GM23338 (cell line): ENCODE results near the gene PLIN5. TPM values are rescaled to one million over a fixed set of nuclear protein-coding genes. Genes with fewer than 3 reads are reported as not detected.

ENCODE experiments used
- ATAC-seq: fragments of 200-7000 bp; cut with Tn5 transposase; 3 replicates; pipeline ENCODE4 v1.9.1; 2020
- DNase-seq: peaks from one replicate; pipeline ENCODE4 v3.0.0-alpha.2; 2015; ENCODE audit warnings: low spot score
- H2AFZ ChIP-seq: fragments of 200-600 bp; sonication (generic); 2 replicates; pipeline ENCODE4 v1.8.0; 2016; ENCODE audit warnings: antibody characterized with exemption, mild to moderate bottlenecking, moderate library complexity
- H3F3A ChIP-seq: fragments of 200-600 bp; sonication (generic); replicated peaks from 2 replicates; pipeline ENCODE4 v1.8.0; 2017; ENCODE audit warnings: antibody characterized with exemption, mixed run types, low read depth
- H3K27ac ChIP-seq: fragments of 200-600 bp; sonication (generic); 2 replicates; pipeline ENCODE4 v1.6.1; 2016; ENCODE audit warnings: low read depth
- H3K27me3 ChIP-seq: fragments of 200-600 bp; sonication (generic); 2 replicates; pipeline ENCODE4 v1.8.0; 2016; ENCODE audit warnings: mild to moderate bottlenecking, mixed run types, moderate library complexity; ENCODE audit not compliant: insufficient read depth
- H3K36me3 ChIP-seq: fragments of 200-600 bp; sonication (generic); 2 replicates; pipeline ENCODE4 v1.8.0; 2016; ENCODE audit warnings: mild to moderate bottlenecking; ENCODE audit not compliant: insufficient read depth
- H3K4me1 ChIP-seq: fragments of 200-600 bp; sonication (generic); 2 replicates; pipeline ENCODE4 v1.8.0; 2016; ENCODE audit warnings: mild to moderate bottlenecking, moderate library complexity; ENCODE audit not compliant: insufficient read depth
- H3K4me2 ChIP-seq: fragments of 200-600 bp; sonication (generic); 2 replicates; pipeline ENCODE4 v1.7.1; 2017; ENCODE audit warnings: mixed run types
- H3K4me3 ChIP-seq: fragments of 200-600 bp; sonication (generic); 2 replicates; pipeline ENCODE4 v1.6.1; 2016; ENCODE audit warnings: mixed run types
- H3K79me2 ChIP-seq: fragments of 200-600 bp; sonication (generic); replicated peaks from 2 replicates; pipeline ENCODE4 v1.8.0; 2017; ENCODE audit warnings: mild to moderate bottlenecking; ENCODE audit not compliant: insufficient read depth
- H3K9me2 ChIP-seq: fragments of 200-600 bp; sonication (generic); 2 replicates; pipeline ENCODE4 v1.8.0; 2017; ENCODE audit not compliant: insufficient read depth
- H4K20me1 ChIP-seq: fragments of 200-600 bp; sonication (generic); replicated peaks from 2 replicates; pipeline ENCODE4 v1.8.0; 2017; ENCODE audit warnings: mild to moderate bottlenecking; ENCODE audit not compliant: insufficient read depth
- H3K27ac Mint-ChIP-seq: 2 replicates; pipeline ENCODE4 v1.8.0; 2020; ENCODE audit warnings: inconsistent platforms, mild to moderate bottlenecking, moderate library complexity, mixed read lengths
- H3K27me3 Mint-ChIP-seq: 3 replicates; pipeline ENCODE4 v1.8.0; 2022; ENCODE audit warnings: low read depth, mild to moderate bottlenecking, moderate library complexity, mixed read lengths, inconsistent platforms; ENCODE audit not compliant: insufficient read depth, poor library complexity
- H3K36me3 Mint-ChIP-seq: 3 replicates; pipeline ENCODE4 v1.8.0; 2021; ENCODE audit warnings: low read depth, mild to moderate bottlenecking, inconsistent platforms, moderate library complexity, mixed read lengths
- H3K4me1 Mint-ChIP-seq: 3 replicates; pipeline ENCODE4 v1.8.0; 2020; ENCODE audit warnings: mild to moderate bottlenecking, inconsistent platforms, mixed read lengths
- H3K4me3 Mint-ChIP-seq: 3 replicates; pipeline ENCODE4 v1.8.0; 2021; ENCODE audit warnings: moderate library complexity, mild to moderate bottlenecking, inconsistent platforms, mixed read lengths
- H3K9me3 Mint-ChIP-seq: 3 replicates; pipeline ENCODE4 v1.8.0; 2020; ENCODE audit warnings: moderate library complexity, mild to moderate bottlenecking, inconsistent platforms, mixed read lengths
- CREB1 ChIP-seq: fragments of 250-450 bp; sonication (Bioruptor Pico); IDR thresholded peaks from 2 replicates; pipeline ENCODE4 v1.5.0; 2020; ENCODE audit warnings: low read depth, mild to moderate bottlenecking, moderate library complexity
- CTCF ChIP-seq, 2 experiments: fragments of 200-600 bp in 1 of 2; sonication (generic) in 1 of 2; conservative IDR thresholded peaks; 2 replicates each; pipeline versions ENCODE4 v1.5.1 to v1.6.1; 2016 to 2017; ENCODE audit warnings: antibody characterized with exemption in 2 of 2, low read depth in 2 of 2, mild to moderate bottlenecking in 2 of 2, moderate library complexity in 1 of 2
- EZH2 ChIP-seq: fragments of 200-600 bp; sonication (generic); IDR thresholded peaks from one replicate; pipeline ENCODE4 v1.8.0; 2017; ENCODE audit warnings: antibody characterized with exemption, mild to moderate bottlenecking, low read depth; ENCODE audit not compliant: unreplicated experiment
- EZH2phosphoT487 ChIP-seq: fragments of 200-600 bp; sonication (generic); IDR thresholded peaks from one replicate; pipeline ENCODE4 v1.8.1; 2018; ENCODE audit warnings: antibody characterized with exemption; ENCODE audit not compliant: unreplicated experiment
- JUNB ChIP-seq: IDR thresholded peaks from one replicate; pipeline ENCODE4 v1.6.1; 2016; ENCODE audit warnings: antibody characterized with exemption; ENCODE audit not compliant: unreplicated experiment
- NANOG ChIP-seq: IDR thresholded peaks from 2 replicates; pipeline ENCODE4 v1.6.1; 2016; ENCODE audit warnings: antibody characterized with exemption, borderline replicate concordance
- POLR2AphosphoS5 ChIP-seq: IDR thresholded peaks from 2 replicates; pipeline ENCODE4 v1.6.1; 2016; ENCODE audit warnings: antibody characterized with exemption, low read depth
- ZNF114 ChIP-seq: fragments of 250-450 bp; sonication (Bioruptor Pico); IDR thresholded peaks from 2 replicates; pipeline ENCODE4 v1.5.0; 2020; ENCODE audit warnings: mild to moderate bottlenecking, moderate library complexity
- polyA plus RNA-seq: library from polyadenylated mRNA; unstranded; fragments of >200 nt; fragmentation: Nextera tagmentation; extraction: Ambion mirVana; gene quantifications from 2 replicates; pipeline ENCODE4 v1.2.1, GENCODE V29; 2016
- total RNA-seq: library from RNA; depleted of rRNA; stranded (reverse); fragments of >200 nt; shearing (Covaris generic); gene quantifications from 2 replicates; pipeline ENCODE4 v1.2.3, GENCODE V29; 2014
- TF ChIP-seq, protein P1 (sequence below): fragments of 250-450 bp; sonication (Bioruptor Pico); IDR thresholded peaks from 2 replicates; pipeline ENCODE4 v1.5.0; 2020; ENCODE audit warnings: mild to moderate bottlenecking, moderate library complexity
- TF ChIP-seq, protein P2 (sequence below): IDR thresholded peaks from one replicate; pipeline ENCODE4 v1.6.1; 2018; ENCODE audit warnings: antibody characterized with exemption; ENCODE audit not compliant: unreplicated experiment
- TF ChIP-seq, protein P3 (sequence below): IDR thresholded peaks from 2 replicates; pipeline ENCODE4 v1.6.1; 2016; ENCODE audit warnings: antibody characterized with exemption

Gene PLIN5
- total and polyA plus RNA-seq, 2 experiments from 2014 or later, result 1.9 to 3.5 TPM

DNA sequence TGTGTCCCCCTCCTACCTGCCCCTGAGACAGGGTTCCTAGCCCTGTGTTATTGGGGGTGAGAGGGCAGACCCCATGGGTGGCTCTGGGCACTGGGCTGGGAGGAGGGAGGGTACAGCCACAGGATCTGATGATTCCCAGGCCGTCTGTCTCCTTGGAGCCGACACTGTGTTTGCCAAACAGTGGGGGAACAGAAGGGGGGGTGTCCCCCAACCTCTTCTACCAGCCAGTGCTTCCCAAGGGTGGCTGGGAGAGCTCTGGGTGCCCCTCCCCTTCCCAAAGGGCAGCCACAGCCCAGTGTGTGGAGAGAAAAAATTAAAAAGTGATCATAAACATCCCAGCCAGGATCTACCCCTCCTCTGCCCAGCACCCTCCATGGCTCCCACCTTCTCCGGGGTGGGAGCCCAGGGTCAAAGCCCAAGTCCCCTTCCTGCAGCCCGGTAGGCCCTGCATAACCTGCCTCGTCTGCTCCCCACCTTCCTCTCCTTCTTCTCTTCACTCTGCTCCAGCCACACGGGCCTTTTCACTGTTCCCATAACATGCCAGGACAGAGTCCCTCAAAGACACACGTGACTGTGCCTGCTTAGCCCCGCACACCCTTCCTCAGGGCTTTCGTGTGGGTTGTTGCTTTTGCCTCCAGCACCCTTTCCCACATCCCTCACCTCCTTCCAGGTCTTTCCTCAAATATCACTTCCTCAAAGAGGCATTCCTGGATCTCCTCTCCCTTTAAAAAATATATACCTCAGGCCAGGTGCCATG is 15.3 kb downstream of the PLIN5 start:
- H2AFZ ChIP-seq, result no peak overlapping the region
- peaks cover 21% of the 10 kb centered on the region; the same call in 1 of the 2 replicates for H3K27me3 ChIP-seq
- no peak overlapping the region for H3K4me2 ChIP-seq
- peaks cover 3% of the 10 kb centered on the region; the same call in 2 of the 3 replicates for H3K9me3 Mint-ChIP-seq
- no peak overlapping the region for H3K4me3 ChIP-seq
- TF ChIP-seq, protein P1, sequence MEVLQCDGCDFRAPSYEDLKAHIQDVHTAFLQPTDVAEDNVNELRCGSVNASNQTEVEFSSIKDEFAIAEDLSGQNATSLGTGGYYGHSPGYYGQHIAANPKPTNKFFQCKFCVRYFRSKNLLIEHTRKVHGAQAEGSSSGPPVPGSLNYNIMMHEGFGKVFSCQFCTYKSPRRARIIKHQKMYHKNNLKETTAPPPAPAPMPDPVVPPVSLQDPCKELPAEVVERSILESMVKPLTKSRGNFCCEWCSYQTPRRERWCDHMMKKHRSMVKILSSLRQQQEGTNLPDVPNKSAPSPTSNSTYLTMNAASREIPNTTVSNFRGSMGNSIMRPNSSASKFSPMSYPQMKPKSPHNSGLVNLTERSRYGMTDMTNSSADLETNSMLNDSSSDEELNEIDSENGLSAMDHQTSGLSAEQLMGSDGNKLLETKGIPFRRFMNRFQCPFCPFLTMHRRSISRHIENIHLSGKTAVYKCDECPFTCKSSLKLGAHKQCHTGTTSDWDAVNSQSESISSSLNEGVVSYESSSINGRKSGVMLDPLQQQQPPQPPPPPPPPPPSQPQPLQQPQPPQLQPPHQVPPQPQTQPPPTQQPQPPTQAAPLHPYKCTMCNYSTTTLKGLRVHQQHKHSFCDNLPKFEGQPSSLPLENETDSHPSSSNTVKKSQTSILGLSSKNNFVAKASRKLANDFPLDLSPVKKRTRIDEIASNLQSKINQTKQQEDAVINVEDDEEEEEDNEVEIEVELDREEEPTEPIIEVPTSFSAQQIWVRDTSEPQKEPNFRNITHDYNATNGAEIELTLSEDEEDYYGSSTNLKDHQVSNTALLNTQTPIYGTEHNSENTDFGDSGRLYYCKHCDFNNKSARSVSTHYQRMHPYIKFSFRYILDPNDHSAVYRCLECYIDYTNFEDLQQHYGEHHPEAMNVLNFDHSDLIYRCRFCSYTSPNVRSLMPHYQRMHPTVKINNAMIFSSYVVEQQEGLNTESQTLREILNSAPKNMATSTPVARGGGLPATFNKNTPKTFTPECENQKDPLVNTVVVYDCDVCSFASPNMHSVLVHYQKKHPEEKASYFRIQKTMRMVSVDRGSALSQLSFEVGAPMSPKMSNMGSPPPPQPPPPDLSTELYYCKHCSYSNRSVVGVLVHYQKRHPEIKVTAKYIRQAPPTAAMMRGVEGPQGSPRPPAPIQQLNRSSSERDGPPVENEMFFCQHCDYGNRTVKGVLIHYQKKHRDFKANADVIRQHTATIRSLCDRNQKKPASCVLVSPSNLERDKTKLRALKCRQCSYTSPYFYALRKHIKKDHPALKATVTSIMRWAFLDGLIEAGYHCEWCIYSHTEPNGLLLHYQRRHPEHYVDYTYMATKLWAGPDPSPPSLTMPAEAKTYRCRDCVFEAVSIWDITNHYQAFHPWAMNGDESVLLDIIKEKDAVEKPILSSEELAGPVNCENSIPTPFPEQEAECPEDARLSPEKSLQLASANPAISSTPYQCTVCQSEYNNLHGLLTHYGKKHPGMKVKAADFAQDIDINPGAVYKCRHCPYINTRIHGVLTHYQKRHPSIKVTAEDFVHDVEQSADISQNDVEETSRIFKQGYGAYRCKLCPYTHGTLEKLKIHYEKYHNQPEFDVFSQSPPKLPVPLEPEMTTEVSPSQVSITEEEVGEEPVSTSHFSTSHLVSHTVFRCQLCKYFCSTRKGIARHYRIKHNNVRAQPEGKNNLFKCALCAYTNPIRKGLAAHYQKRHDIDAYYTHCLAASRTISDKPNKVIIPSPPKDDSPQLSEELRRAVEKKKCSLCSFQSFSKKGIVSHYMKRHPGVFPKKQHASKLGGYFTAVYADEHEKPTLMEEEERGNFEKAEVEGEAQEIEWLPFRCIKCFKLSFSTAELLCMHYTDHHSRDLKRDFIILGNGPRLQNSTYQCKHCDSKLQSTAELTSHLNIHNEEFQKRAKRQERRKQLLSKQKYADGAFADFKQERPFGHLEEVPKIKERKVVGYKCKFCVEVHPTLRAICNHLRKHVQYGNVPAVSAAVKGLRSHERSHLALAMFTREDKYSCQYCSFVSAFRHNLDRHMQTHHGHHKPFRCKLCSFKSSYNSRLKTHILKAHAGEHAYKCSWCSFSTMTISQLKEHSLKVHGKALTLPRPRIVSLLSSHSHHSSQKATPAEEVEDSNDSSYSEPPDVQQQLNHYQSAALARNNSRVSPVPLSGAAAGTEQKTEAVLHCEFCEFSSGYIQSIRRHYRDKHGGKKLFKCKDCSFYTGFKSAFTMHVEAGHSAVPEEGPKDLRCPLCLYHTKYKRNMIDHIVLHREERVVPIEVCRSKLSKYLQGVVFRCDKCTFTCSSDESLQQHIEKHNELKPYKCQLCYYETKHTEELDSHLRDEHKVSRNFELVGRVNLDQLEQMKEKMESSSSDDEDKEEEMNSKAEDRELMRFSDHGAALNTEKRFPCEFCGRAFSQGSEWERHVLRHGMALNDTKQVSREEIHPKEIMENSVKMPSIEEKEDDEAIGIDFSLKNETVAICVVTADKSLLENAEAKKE, result no peak
- TF ChIP-seq JUNB, result no peak
- no peak for TF ChIP-seq CREB1
- TF ChIP-seq POLR2AphosphoS5, result no peak
- no peak for TF ChIP-seq EZH2
- no peak for TF ChIP-seq ZNF114 (CRISPR knock-in tag)
- TF ChIP-seq EZH2phosphoT487, result no peak
- TF ChIP-seq CTCF (conservative IDR thresholded peaks at IDR 0.05; ENCODE audit: low read depth in 2 of 2), result no peak
- TF ChIP-seq NANOG, result no peak
- TF ChIP-seq, protein P2, sequence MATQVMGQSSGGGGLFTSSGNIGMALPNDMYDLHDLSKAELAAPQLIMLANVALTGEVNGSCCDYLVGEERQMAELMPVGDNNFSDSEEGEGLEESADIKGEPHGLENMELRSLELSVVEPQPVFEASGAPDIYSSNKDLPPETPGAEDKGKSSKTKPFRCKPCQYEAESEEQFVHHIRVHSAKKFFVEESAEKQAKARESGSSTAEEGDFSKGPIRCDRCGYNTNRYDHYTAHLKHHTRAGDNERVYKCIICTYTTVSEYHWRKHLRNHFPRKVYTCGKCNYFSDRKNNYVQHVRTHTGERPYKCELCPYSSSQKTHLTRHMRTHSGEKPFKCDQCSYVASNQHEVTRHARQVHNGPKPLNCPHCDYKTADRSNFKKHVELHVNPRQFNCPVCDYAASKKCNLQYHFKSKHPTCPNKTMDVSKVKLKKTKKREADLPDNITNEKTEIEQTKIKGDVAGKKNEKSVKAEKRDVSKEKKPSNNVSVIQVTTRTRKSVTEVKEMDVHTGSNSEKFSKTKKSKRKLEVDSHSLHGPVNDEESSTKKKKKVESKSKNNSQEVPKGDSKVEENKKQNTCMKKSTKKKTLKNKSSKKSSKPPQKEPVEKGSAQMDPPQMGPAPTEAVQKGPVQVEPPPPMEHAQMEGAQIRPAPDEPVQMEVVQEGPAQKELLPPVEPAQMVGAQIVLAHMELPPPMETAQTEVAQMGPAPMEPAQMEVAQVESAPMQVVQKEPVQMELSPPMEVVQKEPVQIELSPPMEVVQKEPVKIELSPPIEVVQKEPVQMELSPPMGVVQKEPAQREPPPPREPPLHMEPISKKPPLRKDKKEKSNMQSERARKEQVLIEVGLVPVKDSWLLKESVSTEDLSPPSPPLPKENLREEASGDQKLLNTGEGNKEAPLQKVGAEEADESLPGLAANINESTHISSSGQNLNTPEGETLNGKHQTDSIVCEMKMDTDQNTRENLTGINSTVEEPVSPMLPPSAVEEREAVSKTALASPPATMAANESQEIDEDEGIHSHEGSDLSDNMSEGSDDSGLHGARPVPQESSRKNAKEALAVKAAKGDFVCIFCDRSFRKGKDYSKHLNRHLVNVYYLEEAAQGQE, result no peak
- TF ChIP-seq, protein P3, sequence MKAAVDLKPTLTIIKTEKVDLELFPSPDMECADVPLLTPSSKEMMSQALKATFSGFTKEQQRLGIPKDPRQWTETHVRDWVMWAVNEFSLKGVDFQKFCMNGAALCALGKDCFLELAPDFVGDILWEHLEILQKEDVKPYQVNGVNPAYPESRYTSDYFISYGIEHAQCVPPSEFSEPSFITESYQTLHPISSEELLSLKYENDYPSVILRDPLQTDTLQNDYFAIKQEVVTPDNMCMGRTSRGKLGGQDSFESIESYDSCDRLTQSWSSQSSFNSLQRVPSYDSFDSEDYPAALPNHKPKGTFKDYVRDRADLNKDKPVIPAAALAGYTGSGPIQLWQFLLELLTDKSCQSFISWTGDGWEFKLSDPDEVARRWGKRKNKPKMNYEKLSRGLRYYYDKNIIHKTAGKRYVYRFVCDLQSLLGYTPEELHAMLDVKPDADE, result no peak
- H3K27ac ChIP-seq, result no peak overlapping the region
- H3K4me3 Mint-ChIP-seq, result no peak overlapping the region; the same call in 2 of the 3 replicates
- ATAC-seq (no peak), DNase-seq (no peak)
- H3F3A ChIP-seq, result no peaks in the 10 kb centered on the region
- peaks cover 4% of the 10 kb centered on the region for H3K4me1 Mint-ChIP-seq
- no peaks in the 10 kb centered on the region for H3K9me2 ChIP-seq
- H3K27ac Mint-ChIP-seq, result no peak overlapping the region
- H3K36me3 ChIP-seq, result no peaks in the 10 kb centered on the region
- H3K79me2 ChIP-seq, result no peaks in the 10 kb centered on the region
- H3K36me3 Mint-ChIP-seq, result peaks cover 2% of the 10 kb centered on the region; the same call in 1 of the 3 replicates
- H3K27me3 Mint-ChIP-seq, result peaks cover 36% of the 10 kb centered on the region
- H4K20me1 ChIP-seq, result no peaks in the 10 kb centered on the region; the same call in 1 of the 2 replicates
- no peaks in the 10 kb centered on the region for H3K4me1 ChIP-seq
